Measurements from ENCODE around the gene GEMIN2. TPM values are rescaled to one million over a fixed set of nuclear protein-coding genes. Genes with fewer than 3 reads are reported as not detected.

GEMIN2 gene
- polyA plus RNA-seq, 1 of the 3 experiments (the other 2 are of a cell fraction) = 13.2 TPM

GRCh38 chr14:39138440-39138839 lies 24.3 kb downstream of the GEMIN2 start:
- Histone ChIP-seq H3K27me3 (ENCODE audit: insufficient read depth) (no peaks in the 10 kb centered on the region), H3K9ac (no peak overlapping the region), H3K79me2 (ENCODE audit: insufficient read depth) (no peaks in the 10 kb centered on the region), H4K20me1 (ENCODE audit: insufficient read depth) (no peaks in the 10 kb centered on the region), H3K4me2 (no peak overlapping the region), H3K9me3 (no peaks in the 10 kb centered on the region), H3K36me3 (replicated peaks in 1 of 2; ENCODE audit: control insufficient read depth in 1 of 2, insufficient read depth in 2 of 2, low read length in 1 of 2) (peaks cover 2 to 6% of the 10 kb centered on the region in 2 experiments), H3K4me3 (ENCODE audit: low read depth in 2 of 2, low read length in 1 of 2) (no peak overlapping the region), H3K9me2 (no peaks in the 10 kb centered on the region), H2AFZ (ENCODE audit: low read depth) (no peak overlapping the region), H3K4me1 (ENCODE audit: control insufficient read depth in 1 of 2, insufficient read depth in 2 of 2, low read depth in 1 of 2, low read length in 1 of 2) (no peaks in the 10 kb centered on the region), H3F3A (replicated peaks; ENCODE audit: insufficient read depth) (no peaks in the 10 kb centered on the region), H3K27ac (ENCODE audit: low read depth in 2 of 2, low read length in 1 of 2) (no peak overlapping the region)
- no peak for DNase-seq
- CTCF ChIA-PET = no interaction called here
- POLR2A ChIA-PET = no interaction called here
- TF ChIP-seq USF2 (IDR thresholded peaks at IDR 0.05; ENCODE audit: borderline replicate concordance, low read depth, low read length) (no peak), PBX3 (IDR thresholded peaks at IDR 0.05) (no peak), RCOR1 (IDR thresholded peaks at IDR 0.05; ENCODE audit: low read length) (no peak), EZH2phosphoT487 (IDR thresholded peaks at IDR 0.05; ENCODE audit: borderline replicate concordance, low read depth) (no peak), FOSL2 (IDR thresholded peaks at IDR 0.05; ENCODE audit: borderline replicate concordance, low read depth) (no peak), RFX5 (IDR thresholded peaks at IDR 0.05; ENCODE audit: low read length) (no peak), ZBTB33 (IDR thresholded peaks at IDR 0.05; ENCODE audit: borderline replicate concordance, low read depth) (no peak), TAF1 (IDR thresholded peaks at IDR 0.05; ENCODE audit: borderline replicate concordance, low read depth, low read length) (no peak), MAX (IDR thresholded peaks at IDR 0.05; ENCODE audit: low read depth) (no peak), CTCF (IDR thresholded peaks at IDR 0.05) (no peak), NFIC (IDR thresholded peaks at IDR 0.05; ENCODE audit: borderline replicate concordance) (no peak), POLR2AphosphoS5 (IDR thresholded peaks at IDR 0.05; ENCODE audit: low read depth, low read length) (no peak), FOXM1 (IDR thresholded peaks at IDR 0.05; ENCODE audit: low read depth) (no peak), NRF1 (IDR thresholded peaks at IDR 0.05; ENCODE audit: low read depth, low read length) (no peak)
- 94% methylated on average over 1 of the region's 1 CpG for WGBS (ENCODE audit: low lambda C conversion rate)

Measured in SK-N-SH (cell line).